ENCODE measurements around the gene TAB2. TPM values are rescaled to one million over a fixed set of nuclear protein-coding genes. Genes with fewer than 3 reads are reported as not detected.

The TAB2 gene
- total and polyA plus RNA-seq, 9 of the 15 experiments (the other 6 are each of a cell fraction or from before 2014, with no cell fraction given), result 9.1 to 38.3 (median 18.6) TPM

DNA sequence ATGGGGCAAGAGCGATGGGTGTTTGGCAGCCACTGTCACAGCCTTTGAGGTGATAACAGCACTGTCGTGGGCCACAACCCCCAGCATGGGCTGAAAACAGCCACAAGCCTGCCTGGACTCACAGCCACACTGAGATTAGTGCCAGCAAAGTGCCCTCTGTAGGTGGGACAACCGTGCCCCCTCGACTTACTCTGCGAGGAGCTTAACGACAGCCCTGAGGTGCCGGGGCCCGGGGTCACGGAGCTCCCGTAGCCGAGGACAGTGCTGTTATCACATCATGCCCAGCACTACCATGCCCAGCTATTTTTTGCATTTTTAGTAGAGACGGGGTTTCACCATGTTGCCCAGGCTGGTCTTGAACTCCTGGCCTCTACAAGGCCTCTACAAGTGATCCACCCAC, 119.1 kb downstream of the TAB2 start:
- H3K9me1 ChIP-seq (ENCODE audit: control insufficient read depth, insufficient read depth, low read length), result no peaks in the 10 kb centered on the region
- no peaks in the 10 kb centered on the region for H3K9me3 ChIP-seq (replicated peaks; ENCODE audit: control insufficient read depth, insufficient read depth, low read depth, low read length)
- ChIA-PET CTCF (ENCODE audit: low intra/inter-chr PET ratio) (no interaction called here), POLR2A (interaction anchor here (0.6 kb wide), 1 partner anchor 10 kb away, joined by 3 read pairs; no protein-coding TSS in a partner anchor)
- TF ChIP-seq, protein P1, sequence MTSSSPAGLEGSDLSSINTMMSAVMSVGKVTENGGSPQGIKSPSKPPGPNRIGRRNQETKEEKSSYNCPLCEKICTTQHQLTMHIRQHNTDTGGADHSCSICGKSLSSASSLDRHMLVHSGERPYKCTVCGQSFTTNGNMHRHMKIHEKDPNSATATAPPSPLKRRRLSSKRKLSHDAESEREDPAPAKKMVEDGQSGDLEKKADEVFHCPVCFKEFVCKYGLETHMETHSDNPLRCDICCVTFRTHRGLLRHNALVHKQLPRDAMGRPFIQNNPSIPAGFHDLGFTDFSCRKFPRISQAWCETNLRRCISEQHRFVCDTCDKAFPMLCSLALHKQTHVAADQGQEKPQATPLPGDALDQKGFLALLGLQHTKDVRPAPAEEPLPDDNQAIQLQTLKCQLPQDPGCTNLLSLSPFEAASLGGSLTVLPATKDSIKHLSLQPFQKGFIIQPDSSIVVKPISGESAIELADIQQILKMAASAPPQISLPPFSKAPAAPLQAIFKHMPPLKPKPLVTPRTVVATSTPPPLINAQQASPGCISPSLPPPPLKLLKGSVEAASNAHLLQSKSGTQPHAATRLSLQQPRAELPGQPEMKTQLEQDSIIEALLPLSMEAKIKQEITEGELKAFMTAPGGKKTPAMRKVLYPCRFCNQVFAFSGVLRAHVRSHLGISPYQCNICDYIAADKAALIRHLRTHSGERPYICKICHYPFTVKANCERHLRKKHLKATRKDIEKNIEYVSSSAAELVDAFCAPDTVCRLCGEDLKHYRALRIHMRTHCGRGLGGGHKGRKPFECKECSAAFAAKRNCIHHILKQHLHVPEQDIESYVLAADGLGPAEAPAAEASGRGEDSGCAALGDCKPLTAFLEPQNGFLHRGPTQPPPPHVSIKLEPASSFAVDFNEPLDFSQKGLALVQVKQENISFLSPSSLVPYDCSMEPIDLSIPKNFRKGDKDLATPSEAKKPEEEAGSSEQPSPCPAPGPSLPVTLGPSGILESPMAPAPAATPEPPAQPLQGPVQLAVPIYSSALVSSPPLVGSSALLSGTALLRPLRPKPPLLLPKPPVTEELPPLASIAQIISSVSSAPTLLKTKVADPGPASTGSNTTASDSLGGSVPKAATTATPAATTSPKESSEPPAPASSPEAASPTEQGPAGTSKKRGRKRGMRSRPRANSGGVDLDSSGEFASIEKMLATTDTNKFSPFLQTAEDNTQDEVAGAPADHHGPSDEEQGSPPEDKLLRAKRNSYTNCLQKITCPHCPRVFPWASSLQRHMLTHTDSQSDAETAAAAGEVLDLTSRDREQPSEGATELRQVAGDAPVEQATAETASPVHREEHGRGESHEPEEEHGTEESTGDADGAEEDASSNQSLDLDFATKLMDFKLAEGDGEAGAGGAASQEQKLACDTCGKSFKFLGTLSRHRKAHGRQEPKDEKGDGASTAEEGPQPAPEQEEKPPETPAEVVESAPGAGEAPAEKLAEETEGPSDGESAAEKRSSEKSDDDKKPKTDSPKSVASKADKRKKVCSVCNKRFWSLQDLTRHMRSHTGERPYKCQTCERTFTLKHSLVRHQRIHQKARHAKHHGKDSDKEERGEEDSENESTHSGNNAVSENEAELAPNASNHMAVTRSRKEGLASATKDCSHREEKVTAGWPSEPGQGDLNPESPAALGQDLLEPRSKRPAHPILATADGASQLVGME (CRISPR knock-in tag; IDR thresholded peaks at IDR 0.05), result no peak
- TF ChIP-seq ZNF583 (CRISPR knock-in tag; IDR thresholded peaks at IDR 0.05), result no peak
- TF ChIP-seq POU5F1 (IDR thresholded peaks at IDR 0.05; ENCODE audit: borderline replicate concordance, low read depth, low read length, partially characterized antibody), result no peak
- TF ChIP-seq, protein P2, sequence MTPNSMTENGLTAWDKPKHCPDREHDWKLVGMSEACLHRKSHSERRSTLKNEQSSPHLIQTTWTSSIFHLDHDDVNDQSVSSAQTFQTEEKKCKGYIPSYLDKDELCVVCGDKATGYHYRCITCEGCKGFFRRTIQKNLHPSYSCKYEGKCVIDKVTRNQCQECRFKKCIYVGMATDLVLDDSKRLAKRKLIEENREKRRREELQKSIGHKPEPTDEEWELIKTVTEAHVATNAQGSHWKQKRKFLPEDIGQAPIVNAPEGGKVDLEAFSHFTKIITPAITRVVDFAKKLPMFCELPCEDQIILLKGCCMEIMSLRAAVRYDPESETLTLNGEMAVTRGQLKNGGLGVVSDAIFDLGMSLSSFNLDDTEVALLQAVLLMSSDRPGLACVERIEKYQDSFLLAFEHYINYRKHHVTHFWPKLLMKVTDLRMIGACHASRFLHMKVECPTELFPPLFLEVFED (CRISPR knock-in tag; conservative IDR thresholded peaks at IDR 0.05), result no peak
- TF ChIP-seq FOS (IDR thresholded peaks at IDR 0.05; ENCODE audit: extremely low read depth, insufficient read length), result no peak
- TF ChIP-seq CREB1 (IDR thresholded peaks at IDR 0.05), result no peak
- TF ChIP-seq CREB1 (CRISPR knock-in tag; IDR thresholded peaks at IDR 0.05), result no peak
- no peak for TF ChIP-seq ZNF551 (CRISPR knock-in tag; IDR thresholded peaks at IDR 0.05)
- TF ChIP-seq ZNF507 (tag; conservative IDR thresholded peaks at IDR 0.05), result no peak
- TF ChIP-seq CHD2 (IDR thresholded peaks at IDR 0.05; ENCODE audit: low read depth, low read length), result no peak
- TF ChIP-seq, protein P3, sequence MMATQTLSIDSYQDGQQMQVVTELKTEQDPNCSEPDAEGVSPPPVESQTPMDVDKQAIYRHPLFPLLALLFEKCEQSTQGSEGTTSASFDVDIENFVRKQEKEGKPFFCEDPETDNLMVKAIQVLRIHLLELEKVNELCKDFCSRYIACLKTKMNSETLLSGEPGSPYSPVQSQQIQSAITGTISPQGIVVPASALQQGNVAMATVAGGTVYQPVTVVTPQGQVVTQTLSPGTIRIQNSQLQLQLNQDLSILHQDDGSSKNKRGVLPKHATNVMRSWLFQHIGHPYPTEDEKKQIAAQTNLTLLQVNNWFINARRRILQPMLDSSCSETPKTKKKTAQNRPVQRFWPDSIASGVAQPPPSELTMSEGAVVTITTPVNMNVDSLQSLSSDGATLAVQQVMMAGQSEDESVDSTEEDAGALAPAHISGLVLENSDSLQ (IDR thresholded peaks at IDR 0.05), result no peak
- ATAC-seq, result no peak
- in situ Hi-C loops (cut with MboI), result loop anchor here (25.0 kb wide), 1 partner anchor 874 kb away; no protein-coding TSS in a partner anchor
- WGBS (ENCODE audit: insufficient coverage, low coverage, missing lambda C conversion rate), result 6% methylated on average over 12 of the region's 12 CpGs
- H3K4me1 ChIP-seq (replicated peaks in 1 of 2; ENCODE audit: control insufficient read depth in 2 of 2, insufficient read depth in 2 of 2, low read length in 2 of 2), result no peaks in the 10 kb centered on the region; a peak in 1 of 5 replicates
- no TSS peak for BruUV-seq (replicated peaks)
- H3K4me2 ChIP-seq (ENCODE audit: insufficient read depth, low read length), result no peak overlapping the region
- peaks cover 21 to 41% of the 10 kb centered on the region in 2 experiments for H3K27me3 ChIP-seq (ENCODE audit: control insufficient read depth in 2 of 2, insufficient read depth in 2 of 2, low read length in 2 of 2)
- H3K36me3 ChIP-seq (ENCODE audit: control insufficient read depth, insufficient read depth, low read length), result no peaks in the 10 kb centered on the region
- H3K4me3 ChIP-seq, result no peak overlapping the region
- DNase-seq (ENCODE audit: extremely low read depth in 1 of 4, low spot score in 3 of 4), result no peak
- intact Hi-C loops (cut with micrococcal nuclease), result loop anchor here (10.0 kb wide), 1 partner anchor 242 kb away; no protein-coding TSS in a partner anchor
- H2AFZ ChIP-seq (ENCODE audit: low read depth, low read length), result no peak overlapping the region
- FAIRE-seq, result no peak
- H3K9ac ChIP-seq (ENCODE audit: insufficient read depth in 1 of 2, low read depth in 2 of 2, low read length in 2 of 2), result no peak overlapping the region
- no peak overlapping the region for H3K27ac ChIP-seq (ENCODE audit: extremely low read depth, low read depth, low read length)
- H3K79me2 ChIP-seq (ENCODE audit: control insufficient read depth, insufficient read depth, low read length), result no peaks in the 10 kb centered on the region
- H4K20me1 ChIP-seq (replicated peaks; ENCODE audit: control insufficient read depth, insufficient read depth, low read length), result 0 out of 2 replicates have a peak, but pooled peaks cover 4% of the 10 kb centered on the region
